Measurements from ENCODE around the gene IKBKG. TPM values are rescaled to one million over a fixed set of nuclear protein-coding genes. Genes with fewer than 3 reads are reported as not detected.

IKBKG gene
- total and polyA plus RNA-seq, 2 donors (not counting 3 experiments of a cell fraction or from before 2014, with no cell fraction given) = 41.2 to 47.8 TPM

GRCh38 chrX:154508384-154508745, 39.1 kb upstream of the IKBKG start:
- no peaks in the 10 kb centered on the region for H3K79me2 ChIP-seq (ENCODE audit: control insufficient read depth, insufficient read depth, low read length)
- dilution Hi-C loops (cut with MboI; ENCODE audit: extremely low pct_ligation_motif_present, low sequenced_read_pairs) = no loop called here
- no peak overlapping the region for H3K27ac ChIP-seq (ENCODE audit: insufficient read depth, low read depth, low read length)
- H3K27me3 ChIP-seq (ENCODE audit: control insufficient read depth in 2 of 2, insufficient read depth in 2 of 2, low read length in 2 of 2) = no peaks in the 10 kb centered on the region
- H3K9me3 ChIP-seq (replicated peaks; ENCODE audit: control insufficient read depth, insufficient read depth, low read length) = no peaks in the 10 kb centered on the region
- TF ChIP-seq POLR2A (IDR thresholded peaks at IDR 0.05; ENCODE audit: low read depth, low read length) (no peak), JUN (IDR thresholded peaks at IDR 0.05; ENCODE audit: borderline replicate concordance, insufficient read depth, insufficient read length, low read depth) (no peak), MYC (IDR thresholded peaks at IDR 0.05; ENCODE audit: low read depth, low read length) (no peak), GATA2 (IDR thresholded peaks at IDR 0.05; ENCODE audit: insufficient read depth, insufficient read length, low read depth, low read length) (no peak), POLR2AphosphoS5 (IDR thresholded peaks at IDR 0.05; ENCODE audit: insufficient read depth, low read depth, low read length) (no peak), FOS (IDR thresholded peaks at IDR 0.05; ENCODE audit: borderline replicate concordance, insufficient read depth, low read length) (no peak), CTCF (IDR thresholded peaks at IDR 0.05; ENCODE audit: extremely low read depth in 1 of 2, insufficient read depth in 1 of 2, low read depth in 1 of 2, low read length in 2 of 2) (no peak), MAX (IDR thresholded peaks at IDR 0.05; ENCODE audit: insufficient read depth, insufficient read length) (no peak), EZH2 (IDR thresholded peaks at IDR 0.05; ENCODE audit: borderline replicate concordance, low read depth, low read length, severe bottlenecking) (no peak)
- H3K4me3 ChIP-seq (replicated peaks in 1 of 3; ENCODE audit: insufficient read depth in 1 of 3, low read depth in 1 of 3, low read length in 3 of 3) = no peak overlapping the region
- CTCF ChIA-PET = no interaction called here
- H4K20me1 ChIP-seq (replicated peaks; ENCODE audit: control insufficient read depth, extremely low read depth, insufficient read depth, low read length) = no peaks in the 10 kb centered on the region
- H3K36me3 ChIP-seq (ENCODE audit: control insufficient read depth in 2 of 2, extremely low read depth in 1 of 2, insufficient read depth in 2 of 2, low read length in 2 of 2) = no peaks in the 10 kb centered on the region
- no peak overlapping the region for H3K9ac ChIP-seq (replicated peaks; ENCODE audit: extremely low read depth, insufficient read depth, low read length)
- H3K4me2 ChIP-seq (ENCODE audit: insufficient read depth, low read length) = no peak overlapping the region
- H3K4me1 ChIP-seq (ENCODE audit: control insufficient read depth, extremely low read depth, insufficient read depth, low read length) = peaks cover 6% of the 10 kb centered on the region
- intact Hi-C loops (cut with micrococcal nuclease) = no loop called here
- H2AFZ ChIP-seq (ENCODE audit: low read depth, low read length) = no peak overlapping the region
- BruUV-seq (replicated peaks) = no TSS peak
- no peaks in the 10 kb centered on the region for H3K9me1 ChIP-seq (replicated peaks; ENCODE audit: control insufficient read depth, extremely low read depth, insufficient read depth, low read length)
- FAIRE-seq (no peak), DNase-seq (ENCODE audit: low read depth, low spot score) (no peak)
- POLR2A ChIA-PET = no interaction called here

All from endothelial cell of umbilical vein (primary cell).